GM19025 (cell line): ENCODE results near the gene UBE2L5.

Experiments
- ATAC-seq: cut with Tn5 transposase; IDR thresholded peaks from one replicate; pipeline ENCODE4 v1.9.1; 2021; ENCODE audit warnings: mild to moderate bottlenecking, low read depth, moderate library complexity; ENCODE audit not compliant: unreplicated experiment

Gene UBE2L5

GRCh38 chr13:30465593-30466357 is 43.5 kb downstream of the UBE2L5 start, which contains the start of gene HMGB1:
Gene HMGB1, minus strand, starts transcription at chr13:30465936. Its CDS starts 2,256 bp downstream, at chr13:30463680.
- peak; percentile 86 for ATAC-seq

GRCh38 chr13:30466358-30466714 is 44.0 kb downstream of the UBE2L5 start:
- no peak for ATAC-seq

GRCh38 chr13:30466841-30467252 is 44.6 kb downstream of the UBE2L5 start:
- no peak for ATAC-seq

- no peak for ATAC-seq
These were observed 51.4 kb downstream of the UBE2L5 start for GRCh38 chr13:30473675-30474074.

- ATAC-seq, result peak; percentile 74
These were observed 55.3 kb downstream of the UBE2L5 start for GRCh38 chr13:30477346-30478195.
